ENCODE results near the gene SLC6A18.
"Not testable (repeated sequence)": the region's sequence is repeated elsewhere in the genome, so short reads cannot be mapped to it uniquely, and the experiment has no call there.

SLC6A18 gene

DNA sequence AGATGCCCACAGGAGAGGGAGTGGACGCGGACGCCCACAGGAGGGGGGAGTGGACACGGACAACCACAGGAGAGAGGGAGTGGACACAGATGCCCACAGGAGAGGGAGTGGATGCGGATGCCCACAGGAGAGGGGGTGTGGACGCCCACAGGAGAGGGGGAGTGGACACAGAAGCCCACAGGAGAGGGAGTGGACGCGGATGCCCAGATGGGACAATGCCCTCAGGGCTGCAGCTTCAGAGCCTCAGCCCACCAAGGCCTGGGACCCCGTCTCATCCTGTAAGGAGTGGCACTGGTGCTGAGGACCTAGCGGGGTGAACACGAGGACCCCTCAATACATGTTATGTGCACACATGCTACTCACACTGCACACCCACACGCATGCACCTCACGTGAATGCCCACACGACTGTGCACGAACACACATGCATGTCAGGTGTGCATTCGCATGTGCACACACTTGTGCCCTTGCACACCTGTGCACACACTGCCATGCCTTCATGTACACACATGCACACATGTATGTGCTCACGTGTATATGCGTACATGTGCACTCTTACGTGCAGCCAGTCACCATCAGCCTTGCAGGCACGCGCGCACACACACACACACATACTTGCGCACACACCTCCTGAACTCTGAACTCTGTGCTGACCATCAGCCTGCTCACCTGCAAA, 34.8 kb downstream of the SLC6A18 start:
- no peak for DNase-seq

DNA sequence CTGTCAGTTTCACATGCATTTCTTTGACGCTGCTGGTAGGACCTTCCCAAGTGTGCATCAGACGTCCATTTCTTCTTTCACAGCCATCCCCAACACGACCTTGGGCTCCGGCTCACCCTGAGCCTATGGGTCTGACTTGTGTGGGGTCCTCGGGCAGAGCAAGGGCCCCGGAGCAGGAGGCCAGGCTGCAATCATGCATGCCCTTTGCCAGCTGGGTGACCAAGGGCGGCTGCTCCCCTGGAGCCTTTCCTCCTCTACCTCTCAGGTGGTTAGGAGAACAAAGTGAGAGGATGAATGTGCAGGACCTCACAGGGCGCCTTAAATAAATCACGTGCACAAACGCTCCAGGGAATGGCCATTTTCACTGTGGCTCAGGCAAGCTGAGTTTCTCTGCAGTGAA, 36.5 kb downstream of the SLC6A18 start:
- no peak for DNase-seq

DNA sequence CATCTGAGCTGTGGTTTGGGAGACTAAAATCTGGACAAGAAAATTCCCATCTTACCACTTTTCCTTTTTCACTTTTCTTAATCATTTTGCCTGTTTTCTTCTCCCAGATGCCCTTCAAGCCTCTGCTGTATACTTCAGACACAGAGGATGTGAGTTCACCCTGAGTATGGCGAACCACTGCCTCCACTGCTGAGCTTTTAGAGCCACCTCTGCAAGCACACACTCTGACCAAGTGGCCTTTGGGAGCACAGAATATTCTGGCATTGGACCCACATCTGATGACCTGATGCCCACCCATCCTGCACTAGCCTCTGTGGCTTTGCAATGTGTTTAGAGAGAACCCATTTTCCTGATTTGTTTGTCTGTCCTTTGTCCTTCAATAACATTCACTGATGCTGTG, 37.2 kb downstream of the SLC6A18 start:
- DNase-seq: no peak

DNA sequence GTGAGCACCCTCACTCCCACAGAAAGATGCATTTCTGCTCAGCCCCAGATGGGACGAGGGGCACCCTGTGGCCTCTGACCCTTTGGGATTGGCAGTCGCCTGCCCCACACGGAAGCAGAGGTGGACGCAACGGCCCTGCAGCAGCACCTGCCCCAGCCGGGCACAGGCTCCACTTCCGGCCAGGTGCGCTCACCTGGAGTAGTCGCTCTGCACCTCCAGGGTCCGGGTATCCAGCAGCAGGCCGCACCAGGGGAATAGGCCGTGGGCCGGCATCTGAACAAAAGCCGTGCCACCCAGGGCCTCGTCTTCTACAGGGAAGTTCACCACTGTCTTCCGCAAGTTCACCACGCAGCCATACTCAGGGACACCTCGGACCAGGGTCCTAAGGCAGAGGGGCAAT, 39.0 kb downstream of the SLC6A18 start:
- DNase-seq: no peak

DNA sequence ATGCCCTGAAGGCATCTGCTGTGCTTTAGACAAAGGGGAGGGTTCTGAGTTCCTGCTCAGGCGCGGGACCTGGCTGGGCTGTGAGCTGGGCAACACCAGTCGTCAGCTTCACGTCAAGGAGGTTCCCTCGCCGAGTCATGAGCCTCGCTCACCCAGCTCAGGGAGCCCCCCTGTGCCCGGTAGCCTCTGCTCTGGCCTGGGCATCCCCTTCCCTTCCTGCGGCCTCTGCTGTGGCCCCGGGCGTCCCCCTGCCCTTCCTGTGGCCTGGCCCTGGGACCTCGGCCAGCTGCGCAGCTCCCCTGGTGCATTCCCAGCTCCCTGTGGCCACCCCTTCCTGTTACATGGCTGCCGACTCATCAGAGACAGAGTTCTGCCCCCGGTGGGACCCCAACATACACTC, 39.8 kb downstream of the SLC6A18 start:
- DNase-seq: no peak

DNA sequence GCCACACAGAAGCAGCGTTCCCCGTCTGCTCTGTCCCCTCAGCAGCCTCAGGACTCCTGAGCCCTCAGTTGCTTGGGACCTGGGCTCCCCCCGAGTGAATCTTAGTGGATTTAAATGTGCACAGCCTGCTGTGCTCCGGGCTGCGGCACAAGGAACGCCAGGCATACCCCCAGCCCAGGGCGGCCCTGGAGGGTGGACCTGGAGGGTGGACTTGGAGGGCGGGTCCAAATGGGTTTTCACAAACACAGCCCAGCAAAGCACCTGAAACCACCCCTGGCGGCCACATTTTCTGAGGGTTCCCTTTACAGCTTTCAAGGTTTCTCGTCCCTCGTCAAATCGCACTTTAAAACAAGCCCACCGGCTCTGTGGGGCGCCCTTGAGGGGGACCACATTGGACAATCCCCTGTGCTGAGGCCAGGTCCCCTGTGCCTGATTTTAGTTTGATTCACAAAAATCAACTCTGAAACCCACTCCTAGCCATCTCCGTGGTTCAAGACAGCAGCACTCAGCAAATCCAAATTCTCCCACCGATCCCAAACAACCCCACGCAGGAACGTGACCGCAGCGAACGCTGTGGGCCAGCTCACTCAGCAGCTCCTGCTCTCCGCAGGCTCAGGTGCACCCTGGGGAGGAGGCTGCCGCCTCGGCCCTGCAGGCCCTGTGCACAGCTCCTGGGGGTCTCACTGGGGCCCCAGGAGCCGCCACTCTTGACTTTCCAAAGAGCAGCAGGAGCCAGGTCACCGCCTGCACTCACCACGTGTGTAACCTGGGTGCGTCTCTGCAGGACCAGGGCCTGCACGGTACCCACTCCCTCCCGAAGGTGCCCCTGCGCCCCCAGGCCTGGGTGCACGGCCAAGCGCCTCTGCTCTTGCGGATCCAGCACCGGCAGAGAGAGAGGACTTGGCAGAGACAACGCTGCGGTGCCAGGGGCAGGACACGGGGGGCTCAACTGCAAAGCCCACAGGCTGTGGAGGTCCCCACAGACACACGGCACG, 40.6 kb downstream of the SLC6A18 start:
- no peak for DNase-seq

DNA sequence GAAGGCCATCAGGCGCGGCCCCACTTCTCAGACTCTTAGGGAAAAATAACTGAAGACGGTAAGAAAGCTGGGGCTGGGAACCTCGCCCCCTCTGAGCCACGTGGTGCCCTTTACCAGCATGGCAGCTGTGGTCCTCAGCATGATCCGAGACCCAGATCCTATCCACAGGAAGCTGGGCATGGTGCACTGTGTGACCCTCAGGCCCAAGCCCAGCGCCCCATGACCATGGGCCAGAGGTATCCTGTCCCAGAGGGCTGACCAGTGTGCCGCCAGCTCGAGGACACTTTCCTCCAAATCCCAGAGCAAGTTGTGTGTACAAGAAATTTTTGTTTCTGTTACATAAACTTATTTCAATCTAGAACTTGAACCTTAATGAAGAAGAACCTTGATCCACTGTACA, 41.6 kb downstream of the SLC6A18 start:
- no peak for DNase-seq

DNA sequence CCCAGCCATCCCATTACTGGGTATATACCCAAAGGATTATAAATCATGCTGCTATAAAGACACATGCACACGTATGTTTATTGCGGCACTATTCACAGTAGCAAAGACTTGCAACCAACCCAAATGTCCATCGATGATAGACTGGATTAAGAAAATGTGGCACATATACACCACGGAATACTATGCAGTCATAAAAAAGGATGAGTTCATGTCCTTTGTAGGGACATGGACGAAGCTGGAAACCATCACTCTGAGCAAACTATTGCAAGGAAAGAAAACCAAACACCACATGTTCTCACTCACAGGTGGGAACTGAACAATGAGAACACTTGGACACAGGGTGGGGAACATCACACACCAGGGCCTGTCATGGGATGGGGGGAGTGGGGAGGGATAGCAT, 42.3 kb downstream of the SLC6A18 start:
- DNase-seq: not testable (repeated sequence)

DNA sequence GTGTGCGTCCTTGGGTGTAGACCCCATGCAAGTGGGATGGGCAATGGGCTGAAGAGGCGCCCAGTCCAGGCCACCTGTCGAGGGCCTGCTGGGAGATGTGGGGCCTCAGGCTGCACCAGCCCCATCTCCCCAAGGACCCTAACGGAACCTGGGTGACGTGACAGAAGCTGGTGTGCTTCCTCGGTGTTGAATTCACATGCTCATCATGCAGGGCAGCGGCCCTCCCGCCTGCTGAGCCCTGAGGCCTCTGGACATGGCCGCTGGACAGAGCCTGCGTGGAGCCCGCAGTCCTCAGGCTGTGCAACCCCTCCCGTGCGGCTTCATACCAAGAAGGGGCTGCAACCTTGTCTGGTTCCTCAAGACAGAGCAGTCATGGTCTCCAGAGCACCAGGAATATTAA, 42.9 kb downstream of the SLC6A18 start:
- DNase-seq: no peak

DNA sequence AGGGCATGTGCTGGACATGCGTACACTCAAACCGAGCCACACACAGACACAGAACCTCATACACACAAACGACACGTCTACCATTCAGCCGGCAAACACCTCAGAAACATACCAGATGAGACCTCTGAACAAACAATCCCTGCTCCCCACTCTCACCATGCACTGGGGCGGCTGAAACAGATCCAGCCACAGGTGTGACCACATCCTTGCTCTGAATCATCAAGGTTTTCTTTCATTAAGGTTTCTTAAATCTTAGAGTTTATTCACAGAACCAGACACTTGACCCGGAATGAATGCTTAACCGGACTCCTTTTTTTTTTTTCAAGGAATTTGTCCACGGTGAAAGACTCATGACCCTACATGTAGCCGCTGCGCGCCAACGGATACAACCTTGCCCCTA, 43.5 kb downstream of the SLC6A18 start:
- DNase-seq: peak; percentile 24

DNA sequence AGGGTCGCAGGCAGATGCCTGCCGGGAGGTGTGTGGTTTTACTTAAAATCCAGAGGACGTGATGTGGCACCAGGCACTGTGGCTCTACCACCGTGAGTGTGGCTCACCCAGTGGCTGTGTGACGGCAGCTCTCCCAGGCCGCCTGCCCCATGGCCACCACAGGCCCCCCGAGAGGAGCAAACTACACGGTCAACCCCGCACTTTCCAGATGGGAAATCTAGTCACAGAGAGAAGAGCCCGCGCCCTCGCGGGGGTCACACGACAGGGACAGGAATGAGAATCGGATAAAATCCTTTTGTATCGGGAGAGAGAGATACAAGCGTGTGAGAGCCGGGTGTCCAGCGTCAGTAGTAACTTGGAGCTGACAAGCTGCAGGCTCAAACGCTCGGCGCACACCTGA, 45.2 kb downstream of the SLC6A18 start:
- no peak for DNase-seq

DNA sequence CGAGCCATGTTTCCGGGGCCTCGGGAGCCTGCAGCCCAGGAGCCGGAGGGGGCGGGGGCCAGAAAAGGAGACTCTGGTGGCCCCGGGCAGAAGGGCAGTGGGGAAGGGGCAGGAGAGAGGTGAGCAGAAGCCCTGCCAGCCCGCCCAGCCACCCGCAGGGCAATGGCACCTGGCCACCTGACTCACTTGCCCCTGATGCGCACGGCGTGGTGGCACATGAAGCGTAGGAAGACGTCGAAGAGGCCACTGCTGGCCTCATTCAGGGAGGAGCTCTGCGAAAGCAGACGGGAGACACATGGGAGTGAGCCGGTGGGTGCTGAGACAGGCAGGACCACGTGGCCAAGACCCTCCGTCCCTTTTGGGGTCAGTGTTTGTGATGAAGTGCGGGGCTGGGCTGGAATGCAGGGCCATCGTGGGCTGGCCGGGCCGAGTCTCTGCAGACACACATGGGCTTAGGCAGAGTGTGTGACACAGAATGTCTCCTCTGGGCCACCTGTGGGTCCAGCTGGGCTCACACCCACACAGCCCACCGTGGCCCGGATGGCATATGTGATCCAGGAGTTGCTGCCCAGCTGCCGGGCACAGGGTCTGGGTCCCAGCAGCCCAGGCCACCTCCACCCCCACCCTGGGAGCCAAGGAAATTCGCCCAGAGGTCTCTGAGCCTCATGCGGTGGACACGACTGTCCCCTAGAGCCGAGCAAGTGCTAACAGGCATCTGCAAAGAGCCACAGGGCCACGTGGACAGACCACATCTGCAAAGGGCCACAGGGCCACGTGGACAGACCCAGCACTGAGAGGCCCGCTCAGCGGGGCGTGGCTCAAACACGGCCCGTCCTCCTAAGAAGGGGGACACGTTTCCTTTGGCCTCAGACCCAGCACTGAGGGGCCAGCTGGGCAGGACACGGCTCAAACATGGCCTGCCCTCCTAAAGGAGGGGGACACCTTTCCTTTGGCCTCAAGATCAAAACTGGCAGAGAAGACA, 46.0 kb downstream of the SLC6A18 start:
- DNase-seq: no peak

DNA sequence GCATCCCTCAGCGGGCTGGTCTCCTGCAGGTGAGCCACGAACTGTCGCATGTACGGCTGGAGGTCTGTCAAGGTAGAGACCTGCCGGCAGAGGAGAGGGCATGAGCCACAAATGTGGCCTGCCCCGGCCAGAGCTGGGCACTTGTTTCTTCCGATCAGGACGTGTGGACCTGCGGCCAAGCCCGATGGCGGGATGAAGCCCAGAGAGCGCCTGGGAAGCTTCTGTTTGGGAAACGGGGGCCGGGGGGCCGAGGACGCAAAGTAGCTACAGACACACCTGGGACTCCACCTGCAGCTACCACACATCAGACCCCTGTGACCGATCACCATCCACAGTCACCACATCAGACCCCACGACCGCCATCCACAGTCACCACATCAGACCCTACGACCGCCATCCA, 47.0 kb downstream of the SLC6A18 start:
- no peak for DNase-seq

DNA sequence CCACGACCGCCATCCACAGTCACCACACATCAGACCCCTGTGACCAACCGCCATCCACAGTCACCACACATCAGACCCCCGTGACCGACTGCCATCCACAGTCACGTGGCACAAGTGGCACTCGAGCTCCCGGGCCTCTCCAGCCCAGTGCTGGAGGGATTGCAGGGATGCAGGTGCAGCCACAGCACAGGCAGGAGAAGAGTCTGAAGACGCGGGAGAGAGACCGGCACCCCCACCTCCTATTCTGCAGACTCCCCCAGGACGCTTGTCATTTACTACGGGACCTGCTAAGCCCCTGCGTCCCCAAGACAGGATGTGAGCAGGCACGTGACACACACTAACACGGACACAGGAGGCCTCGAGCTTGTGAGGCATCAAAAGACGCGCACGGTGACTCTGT, 48.6 kb downstream of the SLC6A18 start:
- DNase-seq: no peak

DNA sequence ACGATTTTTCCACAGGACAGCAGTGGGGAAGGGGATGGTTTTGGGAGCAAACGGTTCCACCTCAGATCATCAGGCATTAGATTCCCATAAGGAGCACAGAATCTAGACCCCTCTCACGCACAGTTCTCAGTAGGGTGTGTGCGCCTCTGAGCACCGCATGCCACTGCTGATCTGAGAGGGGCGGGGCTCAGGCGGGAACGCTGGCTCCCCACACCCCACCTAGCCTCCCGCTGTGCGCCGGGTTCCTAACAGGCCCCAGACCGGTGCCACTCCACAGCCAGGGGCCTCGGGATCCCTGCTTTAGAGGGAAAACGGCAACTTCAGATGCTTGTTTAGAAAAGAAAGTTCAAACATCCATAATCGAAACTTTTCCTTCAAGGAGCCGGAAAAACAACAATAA, 49.3 kb downstream of the SLC6A18 start:
- no peak for DNase-seq

DNA sequence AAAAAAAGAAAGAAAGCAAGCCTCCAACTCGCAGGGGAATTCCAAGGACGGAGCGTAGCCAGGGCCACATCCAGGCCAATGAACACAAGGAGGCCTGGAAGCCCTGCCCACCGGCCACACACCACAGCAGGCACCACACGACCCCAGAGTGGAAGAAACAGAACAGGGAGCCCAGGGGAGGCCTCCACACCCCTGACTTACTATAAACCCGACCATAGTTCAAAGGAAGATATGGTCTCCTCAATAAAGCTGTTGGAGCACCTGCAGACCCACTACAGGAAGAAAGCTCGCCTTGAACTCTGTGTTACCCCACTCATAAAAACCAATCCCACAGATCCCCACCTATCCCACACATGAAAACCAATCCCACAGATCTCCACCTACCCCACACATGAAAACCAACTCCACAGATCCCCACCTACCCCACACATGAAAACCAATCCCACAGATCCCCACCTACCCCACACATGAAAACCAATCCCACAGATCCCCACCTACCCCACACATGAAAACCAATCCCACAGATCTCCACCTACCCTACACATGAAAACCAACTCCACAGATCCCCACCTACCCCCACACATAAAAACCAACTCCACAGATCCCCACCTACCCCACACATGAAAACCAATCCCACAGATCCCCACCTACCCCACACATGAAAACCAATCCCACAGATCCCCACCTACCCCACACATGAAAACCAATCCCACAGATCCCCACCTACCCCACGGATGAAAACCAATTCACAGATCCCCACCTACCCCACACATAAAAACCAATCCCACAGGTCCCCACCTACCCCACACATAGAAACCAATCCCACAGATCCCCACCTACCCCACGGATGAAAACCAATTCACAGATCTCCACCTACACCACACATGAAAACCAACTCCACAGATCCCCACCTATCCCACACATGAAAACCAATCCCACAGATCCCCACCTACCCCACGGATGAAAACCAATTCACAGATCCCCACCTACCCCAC, 50.5 kb downstream of the SLC6A18 start:
- DNase-seq: not testable (repeated sequence)

DNA sequence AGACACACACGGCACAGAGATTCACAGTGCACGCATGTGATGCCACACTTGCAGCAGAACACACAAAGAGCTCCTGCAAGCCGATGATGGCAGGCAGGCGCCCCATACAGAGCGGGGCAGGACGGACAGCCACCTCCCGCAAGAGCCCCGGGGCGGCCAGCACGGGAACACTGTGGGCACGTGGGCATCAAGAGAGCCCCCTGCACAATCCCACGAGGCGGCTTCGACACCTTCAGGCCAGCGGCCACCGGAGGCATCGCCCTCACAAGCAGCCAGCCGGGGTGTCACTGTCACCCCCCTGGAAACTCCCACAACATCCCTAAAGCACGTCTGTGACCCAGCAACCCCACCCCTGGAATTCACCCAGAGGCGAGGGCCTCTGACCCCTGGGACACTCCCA, 51.7 kb downstream of the SLC6A18 start:
- no peak for DNase-seq

DNA sequence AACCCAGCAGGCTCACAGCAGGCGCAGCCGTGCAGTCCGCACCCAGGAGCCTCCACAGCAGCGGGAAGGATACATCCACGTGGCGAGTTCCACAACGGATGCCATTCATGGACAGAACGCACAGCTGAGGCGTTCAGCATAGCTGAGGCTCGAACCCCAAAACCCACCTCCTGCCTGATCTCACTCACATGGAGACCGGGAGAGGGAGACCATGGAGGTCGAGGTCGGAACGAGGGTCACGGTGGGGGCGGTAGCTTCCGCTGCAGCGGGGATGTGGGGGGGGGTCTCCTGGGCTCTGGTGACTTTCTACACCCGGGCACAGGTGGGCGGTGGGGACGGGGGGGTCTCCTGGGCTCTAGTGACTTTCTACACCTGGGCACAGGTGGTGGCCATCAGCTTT, 52.1 kb downstream of the SLC6A18 start:
- no peak for DNase-seq

DNA sequence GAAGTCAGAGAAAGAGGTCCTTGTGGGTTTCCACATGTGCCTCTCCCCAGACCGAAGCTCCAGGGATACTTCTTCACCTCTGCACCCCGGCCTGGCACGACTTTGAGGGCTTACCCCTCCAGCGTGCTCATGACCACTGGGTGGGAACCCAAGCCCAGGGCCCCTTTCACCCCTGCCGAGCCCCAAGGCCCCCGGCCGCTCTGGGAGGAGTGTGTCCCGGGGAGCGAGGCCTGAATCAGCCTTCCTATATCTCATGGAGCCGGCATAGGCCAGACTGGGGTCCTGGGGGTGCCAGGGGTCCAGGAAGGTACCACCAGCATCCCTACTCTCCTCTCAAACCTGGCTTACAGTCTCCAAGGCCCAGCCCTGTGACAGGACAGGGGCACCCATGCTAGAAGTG, 52.6 kb downstream of the SLC6A18 start:
- DNase-seq: no peak

DNA sequence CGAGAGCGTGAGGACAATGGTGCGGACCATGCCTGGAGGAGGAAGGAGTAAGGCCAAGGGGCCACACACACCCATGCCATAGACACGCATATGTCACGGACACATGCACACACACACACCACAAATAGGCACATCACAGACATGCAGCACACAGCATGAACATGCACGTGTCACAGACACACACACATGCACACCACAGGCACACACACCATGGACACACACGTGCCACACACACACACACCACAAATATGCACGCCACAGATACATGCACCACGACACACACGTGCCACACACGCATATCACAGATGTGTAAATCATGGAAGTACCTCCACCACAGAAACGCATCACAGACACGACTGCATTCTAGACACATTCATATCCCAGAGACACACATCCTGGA, 53.0 kb downstream of the SLC6A18 start:
- no peak for DNase-seq

DNA sequence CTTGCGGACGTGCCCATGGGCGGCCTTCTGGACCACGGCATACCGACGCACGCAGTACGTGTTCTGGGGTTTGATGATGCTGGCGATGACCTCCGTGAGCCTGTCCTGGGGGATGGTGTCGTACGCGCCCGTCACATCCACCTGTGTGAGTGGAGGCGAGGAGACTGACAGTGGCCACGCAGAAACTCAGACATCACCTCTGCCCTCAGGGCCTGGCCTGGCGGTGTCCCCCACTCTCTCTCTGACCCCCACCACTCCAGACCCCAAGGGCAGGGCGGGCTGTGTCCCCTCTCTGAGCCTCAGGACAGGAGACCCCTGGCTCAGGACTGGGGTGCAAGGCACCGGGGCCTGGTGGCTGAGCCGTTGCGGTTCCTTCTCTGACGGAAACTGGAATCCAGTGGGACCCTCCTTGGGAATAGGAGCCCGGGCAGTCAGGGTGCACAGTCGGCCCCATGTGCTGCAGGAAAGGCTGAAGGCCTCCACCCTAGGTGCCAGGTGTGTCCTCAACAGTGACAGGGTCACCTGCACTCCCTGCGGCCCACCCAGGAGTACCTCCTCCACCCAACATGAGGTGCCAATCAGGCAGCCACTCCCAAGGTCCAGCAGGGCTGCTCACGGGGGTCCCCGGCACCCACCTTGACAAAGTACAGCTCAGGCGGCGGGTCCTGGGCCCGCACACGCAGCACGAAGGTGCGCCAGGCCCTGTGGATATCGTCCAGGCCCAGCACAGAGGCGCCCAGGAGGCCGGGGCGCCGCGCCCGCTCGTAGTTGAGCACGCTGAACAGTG, 53.7 kb downstream of the SLC6A18 start:
- no peak for DNase-seq

Data from T-helper 9 cell (primary cell).